ENCODE measurements around the gene TCF20.

Gene TCF20

DNA sequence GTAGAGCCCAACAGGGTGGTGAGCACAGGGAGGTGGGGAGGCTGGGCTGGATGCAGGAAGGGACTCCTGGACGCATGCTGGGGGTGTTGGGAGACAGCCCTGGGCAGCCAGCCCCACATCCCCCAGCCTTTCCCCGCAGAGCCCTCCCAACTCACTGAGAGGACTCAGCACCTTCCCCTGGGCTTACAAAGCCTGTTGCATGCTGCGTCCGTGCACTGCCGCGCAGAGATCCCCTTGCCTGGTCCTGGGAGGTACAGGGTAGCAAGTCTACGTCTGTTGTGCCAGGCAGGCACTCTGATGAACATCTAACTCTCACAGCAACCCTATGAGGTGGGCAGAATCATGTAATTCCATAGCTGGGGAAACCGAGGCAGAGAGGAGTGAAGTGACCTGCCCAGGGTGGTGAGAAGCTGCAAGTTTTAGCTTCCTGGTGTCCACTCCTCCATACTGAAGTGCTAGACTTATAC is 33.9 kb upstream of the TCF20 start:
- no peak overlapping the region for H3K27ac ChIP-seq
- TF ChIP-seq, protein P1, sequence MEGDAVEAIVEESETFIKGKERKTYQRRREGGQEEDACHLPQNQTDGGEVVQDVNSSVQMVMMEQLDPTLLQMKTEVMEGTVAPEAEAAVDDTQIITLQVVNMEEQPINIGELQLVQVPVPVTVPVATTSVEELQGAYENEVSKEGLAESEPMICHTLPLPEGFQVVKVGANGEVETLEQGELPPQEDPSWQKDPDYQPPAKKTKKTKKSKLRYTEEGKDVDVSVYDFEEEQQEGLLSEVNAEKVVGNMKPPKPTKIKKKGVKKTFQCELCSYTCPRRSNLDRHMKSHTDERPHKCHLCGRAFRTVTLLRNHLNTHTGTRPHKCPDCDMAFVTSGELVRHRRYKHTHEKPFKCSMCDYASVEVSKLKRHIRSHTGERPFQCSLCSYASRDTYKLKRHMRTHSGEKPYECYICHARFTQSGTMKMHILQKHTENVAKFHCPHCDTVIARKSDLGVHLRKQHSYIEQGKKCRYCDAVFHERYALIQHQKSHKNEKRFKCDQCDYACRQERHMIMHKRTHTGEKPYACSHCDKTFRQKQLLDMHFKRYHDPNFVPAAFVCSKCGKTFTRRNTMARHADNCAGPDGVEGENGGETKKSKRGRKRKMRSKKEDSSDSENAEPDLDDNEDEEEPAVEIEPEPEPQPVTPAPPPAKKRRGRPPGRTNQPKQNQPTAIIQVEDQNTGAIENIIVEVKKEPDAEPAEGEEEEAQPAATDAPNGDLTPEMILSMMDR (conservative IDR thresholded peaks at IDR 0.05) = no peak

- no peak overlapping the region for H3K27ac ChIP-seq
- TF ChIP-seq, protein P1 (conservative IDR thresholded peaks at IDR 0.05) = no peak
These were observed 33.2 kb upstream of the TCF20 start for GRCh38 chr22:42303396-42304323.

- TF ChIP-seq, protein P1 (conservative IDR thresholded peaks at IDR 0.05) = no peak
- H3K27ac ChIP-seq = no peak overlapping the region
These were observed 31.3 kb upstream of the TCF20 start for GRCh38 chr22:42301742-42302102.

DNA sequence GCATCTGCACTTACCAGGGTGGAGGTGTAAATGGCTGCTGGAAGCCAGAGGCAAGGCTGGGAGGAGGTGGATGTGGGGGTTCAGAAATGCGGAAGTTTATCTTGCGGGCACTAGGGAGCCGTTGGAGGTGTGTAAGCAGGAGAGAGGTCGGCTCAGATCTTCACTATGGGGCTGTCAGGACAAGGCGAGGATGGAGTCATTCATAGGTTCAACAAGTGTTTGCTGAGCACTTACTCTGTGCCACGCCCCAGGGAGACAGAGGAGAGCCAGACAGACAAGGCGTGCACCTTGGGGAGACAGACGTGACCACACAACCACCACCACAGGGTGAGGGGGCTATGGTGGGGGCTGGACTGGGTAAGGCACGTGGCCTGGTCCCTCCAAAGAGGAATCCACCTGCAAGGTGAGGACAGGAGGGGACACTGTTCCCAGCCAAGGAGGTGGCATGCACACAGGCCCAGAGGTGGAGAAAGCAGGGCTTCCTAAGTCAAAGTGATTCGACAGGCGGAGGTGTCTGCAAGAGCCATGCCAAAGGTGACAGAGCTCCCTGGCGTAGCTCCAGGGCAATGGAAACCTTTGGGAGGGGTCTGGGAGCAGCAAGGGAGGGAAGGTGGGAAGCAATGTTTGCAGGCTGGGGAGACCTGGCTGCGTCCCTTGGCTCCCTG is 30.8 kb upstream of the TCF20 start:
- TF ChIP-seq, protein P1 (conservative IDR thresholded peaks at IDR 0.05) = no peak
- H3K27ac ChIP-seq = no peak overlapping the region

- H3K27ac ChIP-seq = no peak overlapping the region
- TF ChIP-seq, protein P1 (conservative IDR thresholded peaks at IDR 0.05) = no peak
These were observed 30.0 kb upstream of the TCF20 start for GRCh38 chr22:42300259-42301076.

DNA sequence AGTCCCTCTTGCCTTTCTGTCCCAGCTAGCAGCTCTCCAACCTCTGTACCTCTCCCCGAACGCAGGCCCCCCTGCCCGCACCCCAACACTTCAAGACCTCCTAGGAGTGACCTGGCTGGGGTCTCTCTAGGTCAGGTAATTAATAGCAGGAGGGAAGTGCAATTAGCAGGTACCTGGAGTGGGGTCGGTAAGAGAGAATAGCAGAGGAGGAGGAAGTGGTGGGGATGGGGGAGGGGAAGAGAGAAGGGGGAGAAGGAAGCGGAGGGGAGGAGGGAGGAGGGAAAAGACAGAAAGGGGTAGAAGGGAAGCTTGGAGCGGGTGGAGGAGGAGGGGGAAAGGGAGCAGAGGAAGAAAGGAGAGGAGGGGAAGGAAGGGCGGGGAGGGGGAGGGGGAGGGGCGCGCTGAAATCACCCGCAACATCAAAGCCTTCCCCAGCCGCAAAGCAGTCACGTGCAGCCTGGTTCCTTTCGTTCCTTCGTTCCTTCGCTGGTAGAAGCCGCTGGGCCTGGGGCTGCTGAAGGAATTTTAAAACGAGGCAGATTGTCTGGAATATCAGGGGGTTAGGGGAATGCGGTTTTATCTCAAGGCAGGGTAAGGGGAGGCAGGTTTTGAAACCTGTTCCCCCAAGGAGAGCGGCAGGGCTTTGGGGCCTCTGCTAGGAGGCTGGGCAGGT is 29.3 kb upstream of the TCF20 start:
- TF ChIP-seq, protein P1 (conservative IDR thresholded peaks at IDR 0.05) = no peak
- H3K27ac ChIP-seq = no peak overlapping the region
